PC-3 (cell line): ENCODE measurements around the gene TBPL1. TPM values are rescaled to one million over a fixed set of nuclear protein-coding genes. Genes with fewer than 3 reads are reported as not detected.

Source experiments
- ATAC-seq: fragments of 200-7000 bp; cut with Tn5 transposase; 2 replicates; pipeline ENCODE4 v1.9.1; 2020; ENCODE audit warnings: mild to moderate bottlenecking, moderate library complexity
- BruUV-seq: library from RNA; stranded (reverse); fragments of 400-500 nt; replicated peaks from 2 replicates; lab custom pipeline; 2021; lab: Mats Ljungman, UMichigan
- CTCF ChIA-PET: fragments of 300-600 bp; sonication (Branson Sonifier 250); formaldehyde crosslinking; loops from one replicate; lab custom pipeline; 2022; ENCODE audit warnings: antibody characterized with exemption; lab: Charles Lee
- POLR2A ChIA-PET: fragments of 300-600 bp; sonication (Branson Sonifier 250); formaldehyde crosslinking; loops from one replicate; lab custom pipeline; 2022; ENCODE audit warnings: antibody characterized with exemption; ENCODE audit not compliant: unreplicated experiment; lab: Charles Lee
- DNase-seq: peaks from one replicate; pipeline ENCODE4 v3.0.0-alpha.2; 2015
- H2AFZ ChIP-seq: fragments of 300-600 bp; sonication (generic); 2 replicates; pipeline ENCODE4 v1.6.0; 2016; ENCODE audit warnings: antibody characterized with exemption, low read length
- H3F3A ChIP-seq: fragments of 300-600 bp; sonication (generic); one replicate; pipeline ENCODE4 v1.6.0; 2017; ENCODE audit warnings: antibody characterized with exemption, low read length, control low read depth, mild to moderate bottlenecking; ENCODE audit not compliant: unreplicated experiment
- H3K27ac ChIP-seq: fragments of 300-600 bp; sonication (generic); 2 replicates; pipeline ENCODE4 v1.5.1; 2016; ENCODE audit warnings: mild to moderate bottlenecking, low read length
- H3K27me3 ChIP-seq: fragments of 300-600 bp; sonication (generic); 2 replicates; pipeline ENCODE4 v1.6.1; 2016; ENCODE audit warnings: low read length, mixed read lengths
- H3K36me3 ChIP-seq: fragments of 300-600 bp; sonication (generic); 2 replicates; pipeline ENCODE4 v1.6.1; 2016; ENCODE audit warnings: low read depth, mixed run types, low read length, mixed read lengths
- H3K4me1 ChIP-seq: fragments of 300-600 bp; sonication (generic); 2 replicates; pipeline ENCODE4 v1.5.1; 2016; ENCODE audit warnings: low read length; ENCODE audit not compliant: insufficient read depth
- H3K4me2 ChIP-seq: fragments of 300-600 bp; sonication (generic); 2 replicates; pipeline ENCODE4 v1.6.0; 2016; ENCODE audit warnings: low read length
- H3K4me3 ChIP-seq: fragments of 300-600 bp; sonication (generic); 2 replicates; pipeline ENCODE4 v1.5.1; 2016; ENCODE audit warnings: mild to moderate bottlenecking, low read length, mixed read lengths
- H3K79me2 ChIP-seq: fragments of 300-600 bp; sonication (generic); 2 replicates; pipeline ENCODE4 v1.6.1; 2017; ENCODE audit warnings: low read length, mixed read lengths
- H3K9ac ChIP-seq: fragments of 300-600 bp; sonication (generic); 2 replicates; pipeline ENCODE4 v1.6.0; 2016; ENCODE audit warnings: mild to moderate bottlenecking, low read length
- H3K9me2 ChIP-seq: fragments of 300-600 bp; sonication (generic); replicated peaks from 2 replicates; pipeline ENCODE4 v1.6.1; 2016; ENCODE audit warnings: mixed run types, low read length, mixed read lengths
- H3K9me3 ChIP-seq: fragments of 300-600 bp; sonication (generic); 2 replicates; pipeline ENCODE4 v1.6.1; 2016; ENCODE audit warnings: low read length, mixed read lengths
- H4K20me1 ChIP-seq: fragments of 300-600 bp; sonication (generic); 2 replicates; pipeline ENCODE4 v1.6.1; 2016; ENCODE audit warnings: low read length, mixed read lengths
- CTCF ChIP-seq: fragments of 300-600 bp; sonication (generic); conservative IDR thresholded peaks from 2 replicates; pipeline ENCODE4 v1.5.1; 2017; ENCODE audit warnings: antibody characterized with exemption, low read depth, mild to moderate bottlenecking, low read length
- EZH2 ChIP-seq: fragments of 300-600 bp; sonication (generic); IDR thresholded peaks from one replicate; pipeline ENCODE4 v1.6.1; 2017; ENCODE audit warnings: antibody characterized with exemption, mild to moderate bottlenecking, low read length; ENCODE audit not compliant: unreplicated experiment
- EZH2phosphoT487 ChIP-seq: fragments of 300-600 bp; sonication (generic); IDR thresholded peaks from 2 replicates; pipeline ENCODE4 v1.6.1; 2018; ENCODE audit warnings: mild to moderate bottlenecking, antibody characterized with exemption, low read length, borderline replicate concordance
- intact Hi-C: fragments of 100-400 bp; cut with micrococcal nuclease; formaldehyde crosslinking; loops from 2 replicates; pipeline ENCODE4 v1.9.0; 2023
- total RNA-seq: library from RNA; depleted of rRNA; stranded (reverse); fragments of >200 nt; gene quantifications from 2 replicates; pipeline ENCODE4 v1.2.3, GENCODE V29; 2014

TBPL1 gene
- total RNA-seq, 1 experiment from 2014 or later: 30.8 TPM

- POLR2A ChIA-PET: no interaction called here
- Histone ChIP-seq H3K79me2 (no peaks in the 10 kb centered on the region), H3K27me3 (no peaks in the 10 kb centered on the region), H3K9me2 (no peaks in the 10 kb centered on the region), H4K20me1 (no peaks in the 10 kb centered on the region), H3K4me2 (0 out of 2 replicates have a peak overlapping the region, but pooled peaks have one; percentile 53), H3K27ac (peak overlapping the region; percentile 82), H3K9me3 (no peaks in the 10 kb centered on the region), H3F3A (peaks cover 6% of the 10 kb centered on the region), H3K4me3 (no peak overlapping the region), H3K4me1 (peaks cover 41% of the 10 kb centered on the region), H2AFZ (no peak overlapping the region), H3K36me3 (no peaks in the 10 kb centered on the region), H3K9ac (no peak overlapping the region; the same call in 1 of the 2 replicates)
- DNase-seq (no peak), ATAC-seq (no peak)
- no TSS peak for BruUV-seq
- intact Hi-C loops: no loop called here
- TF ChIP-seq EZH2 (no peak), EZH2phosphoT487 (no peak), CTCF (no peak)
- CTCF ChIA-PET: interaction anchor here (1.8 kb wide), 1 partner anchor 74 kb away, joined by 5 read pairs; no protein-coding TSS in a partner anchor
Observed at GRCh38 chr6:133990321-133990720, 37.3 kb downstream of the TBPL1 start.

GRCh38 chr6:133991096-133991593, 38.1 kb downstream of the TBPL1 start:
- ChIA-PET CTCF (interaction anchor here (1.8 kb wide), 1 partner anchor 73 kb away, joined by 5 read pairs; no protein-coding TSS in a partner anchor), POLR2A (interaction anchor here (0.6 kb wide), 1 partner anchor 82 kb away, joined by 4 read pairs; no protein-coding TSS in a partner anchor)
- intact Hi-C loops: no loop called here

More at GRCh38 chr6:133991096-133991593, 38.1 kb downstream of the TBPL1 start:
- no peaks in the 10 kb centered on the region for H3K9me3 ChIP-seq
- H3K27me3 ChIP-seq: no peaks in the 10 kb centered on the region
- DNase-seq (peak; percentile 83), ATAC-seq (peak; percentile 76)
- H3K9me2 ChIP-seq: no peaks in the 10 kb centered on the region
- H2AFZ ChIP-seq: no peak overlapping the region
- H3K4me1 ChIP-seq: peaks cover 44% of the 10 kb centered on the region
- no TSS peak for BruUV-seq
- H3K4me3 ChIP-seq: no peak overlapping the region
- H3K79me2 ChIP-seq: no peaks in the 10 kb centered on the region
- H3K9ac ChIP-seq: peak overlapping the region; percentile 41; the same call in 1 of the 2 replicates
- H3K4me2 ChIP-seq: peak overlapping the region; percentile 53
- H3K36me3 ChIP-seq: no peaks in the 10 kb centered on the region
- H4K20me1 ChIP-seq: no peaks in the 10 kb centered on the region
- peak overlapping the region; percentile 82 for H3K27ac ChIP-seq
- TF ChIP-seq EZH2phosphoT487 (no peak), EZH2 (no peak), CTCF (no peak)
- H3F3A ChIP-seq: peaks cover 6% of the 10 kb centered on the region
